Measurements from ENCODE around the gene PRKAG2.

Gene PRKAG2

GRCh38 chr7:151900591-151900985, 23.7 kb upstream of the PRKAG2 start:
- DNase-seq = no peak

GRCh38 chr7:151899513-151900360, 22.8 kb upstream of the PRKAG2 start:
- no peak for DNase-seq

GRCh38 chr7:151897951-151898686, 21.2 kb upstream of the PRKAG2 start:
- no peak for DNase-seq

- no peak for DNase-seq
Measured at GRCh38 chr7:151897161-151897731, 20.3 kb upstream of the PRKAG2 start.

GRCh38 chr7:151896486-151896885, 19.6 kb upstream of the PRKAG2 start:
- no peak for DNase-seq

GRCh38 chr7:151896086-151896485, 19.2 kb upstream of the PRKAG2 start:
- no peak for DNase-seq

- no peak for DNase-seq
Measured at GRCh38 chr7:151895631-151896031, 18.7 kb upstream of the PRKAG2 start.

- no peak for DNase-seq
Measured at GRCh38 chr7:151895008-151895630, 18.2 kb upstream of the PRKAG2 start.

GRCh38 chr7:151894111-151895007, 17.4 kb upstream of the PRKAG2 start:
- no peak for DNase-seq

GRCh38 chr7:151893405-151893923, 16.5 kb upstream of the PRKAG2 start:
- DNase-seq = no peak

- no peak for DNase-seq
Measured at GRCh38 chr7:151891753-151892152, 14.8 kb upstream of the PRKAG2 start.

- no peak for DNase-seq
Measured at GRCh38 chr7:151891182-151891581, 14.3 kb upstream of the PRKAG2 start.

GRCh38 chr7:151890355-151891004, 13.6 kb upstream of the PRKAG2 start:
- no peak for DNase-seq

- no peak for DNase-seq
Measured at GRCh38 chr7:151889406-151890354, 12.8 kb upstream of the PRKAG2 start.

GRCh38 chr7:151888079-151889067, 11.5 kb upstream of the PRKAG2 start:
- DNase-seq = no peak

- no peak for DNase-seq
Measured at GRCh38 chr7:151886783-151887182, 9.9 kb upstream of the PRKAG2 start.

- no peak for DNase-seq
Measured at GRCh38 chr7:151885202-151885580, 8.3 kb upstream of the PRKAG2 start.

- no peak for DNase-seq
Measured at GRCh38 chr7:151884312-151885201, 7.6 kb upstream of the PRKAG2 start.
